ENCODE measurements around the gene MYBPC1.
"Not testable (repeated sequence)": the region's sequence is repeated elsewhere in the genome, so short reads cannot be mapped to it uniquely, and the experiment has no call there.

The MYBPC1 gene

DNA sequence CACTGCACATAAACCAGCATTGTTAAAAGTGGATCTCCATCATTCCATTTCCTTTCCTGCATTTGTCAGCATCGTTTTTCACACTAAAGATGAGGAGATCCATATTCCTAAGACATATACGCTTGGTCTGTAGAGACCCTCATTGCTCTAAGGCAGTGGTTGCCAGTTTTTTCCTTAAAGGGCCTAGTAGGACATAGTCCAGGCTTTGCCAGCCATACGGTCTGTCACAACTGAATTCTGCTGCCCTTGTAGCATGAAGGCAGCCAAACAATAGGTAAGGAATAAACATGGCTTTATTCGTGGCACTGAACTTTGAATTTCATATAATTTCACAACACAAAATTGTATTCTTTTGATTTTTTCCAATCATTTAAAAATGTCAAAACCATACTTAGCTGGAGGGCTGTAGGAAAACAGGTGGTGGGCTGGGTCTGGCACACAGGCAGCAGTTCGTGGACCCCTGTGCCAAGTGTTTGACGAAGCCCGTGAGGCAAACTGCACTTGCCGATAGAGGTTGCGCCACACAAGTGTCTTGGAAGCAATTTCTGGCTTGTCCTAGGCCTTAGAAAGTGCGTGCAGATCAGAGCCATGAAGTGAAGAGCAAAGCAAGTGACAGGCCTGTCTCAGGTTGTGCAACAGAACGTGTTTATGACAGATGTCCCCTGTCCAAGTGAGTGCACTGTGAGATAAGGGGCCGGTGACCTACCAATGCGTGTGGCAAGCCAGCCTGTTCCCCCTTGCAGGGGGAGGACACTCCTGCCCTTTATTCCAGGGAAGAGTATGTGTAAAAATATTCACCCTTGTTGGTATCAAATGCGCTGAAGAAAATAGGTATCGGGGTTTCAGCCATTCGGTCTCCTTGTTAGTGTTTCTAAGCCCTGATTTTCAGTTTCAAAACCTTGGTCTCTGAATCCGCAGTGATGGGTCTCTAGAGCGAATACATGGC lies 101.8 kb downstream of the MYBPC1 start:
- no peak for DNase-seq

DNA sequence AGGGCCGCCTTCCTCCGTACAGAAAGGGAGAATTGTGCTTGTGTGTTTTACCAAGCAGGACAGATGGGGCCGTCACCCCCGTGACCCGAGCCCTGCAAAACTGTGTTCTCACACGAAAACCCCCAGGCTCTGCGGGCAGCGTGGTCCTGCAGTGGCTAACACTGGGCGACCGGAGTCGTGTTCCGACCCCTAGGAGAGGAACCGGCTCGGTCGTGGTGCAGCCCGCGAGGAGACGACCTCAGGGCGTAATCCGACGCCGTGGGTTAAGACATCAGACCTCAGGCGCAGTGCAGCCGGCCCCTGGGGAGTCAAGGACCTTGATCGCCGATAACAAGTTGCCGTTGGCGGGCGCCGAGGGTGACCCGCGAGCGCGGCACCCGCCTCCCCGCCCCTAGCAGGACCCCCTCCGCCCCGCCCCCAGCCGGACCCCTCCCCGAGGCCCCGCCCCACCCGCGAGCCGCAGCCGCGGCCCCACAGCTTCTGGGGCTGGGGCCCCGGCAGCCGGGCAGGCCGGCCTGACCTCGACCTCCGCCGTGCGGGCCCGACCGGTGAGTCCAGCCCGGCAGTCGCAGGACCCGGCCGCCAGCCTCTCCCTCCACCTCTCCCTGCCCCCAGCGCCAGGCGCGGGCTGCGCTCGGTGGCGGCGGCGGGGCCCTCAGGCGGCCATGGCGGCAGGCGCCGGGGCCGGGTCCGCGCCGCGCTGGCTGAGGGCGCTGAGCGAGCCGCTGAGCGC lies 102.6 kb downstream of the MYBPC1 start, which contains the start of gene CHPT1:
TSS of gene CHPT1 (plus strand) at position 444 of the 733 bp plus-strand sequence. CDS start at position 666, 222 bp downstream.
- peak; percentile 46 for DNase-seq

DNA sequence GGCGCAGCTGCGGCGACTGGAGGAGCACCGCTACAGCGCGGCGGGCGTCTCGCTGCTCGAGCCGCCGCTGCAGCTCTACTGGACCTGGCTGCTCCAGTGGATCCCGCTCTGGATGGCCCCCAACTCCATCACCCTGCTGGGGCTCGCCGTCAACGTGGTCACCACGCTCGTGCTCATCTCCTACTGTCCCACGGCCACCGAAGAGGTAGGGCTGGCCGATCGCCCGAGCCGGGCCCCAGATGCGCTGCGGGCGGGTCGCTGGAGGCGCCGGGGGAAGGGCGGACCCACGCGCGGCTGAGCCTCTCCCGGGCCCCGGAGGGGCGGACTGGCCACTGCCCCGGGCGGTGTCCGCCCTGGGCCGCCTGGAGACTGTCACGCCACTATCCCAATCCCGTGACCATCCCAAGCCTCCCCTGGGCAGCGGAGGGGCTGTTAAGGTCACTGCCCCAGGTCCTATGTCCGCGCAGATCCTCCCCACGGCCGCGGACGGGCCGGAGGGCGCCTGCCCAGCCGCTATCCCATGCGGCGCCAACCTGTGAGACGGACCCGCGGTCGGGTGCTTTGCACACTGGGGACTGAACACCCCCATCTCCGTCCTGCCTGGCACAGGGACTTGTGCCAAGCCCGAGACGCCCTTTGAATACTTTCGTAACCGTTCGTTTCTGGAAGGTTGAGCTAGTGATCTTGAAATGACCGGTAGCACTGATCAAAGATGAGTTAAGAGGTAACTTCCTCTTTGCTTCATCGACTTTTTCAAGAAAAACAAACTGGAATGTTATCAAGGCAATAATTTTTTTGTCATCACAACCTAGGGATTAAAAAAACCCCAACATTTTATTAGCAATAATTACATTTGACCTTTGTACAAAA lies 103.4 kb downstream of the MYBPC1 start:
- peak; percentile 25 for DNase-seq

DNA sequence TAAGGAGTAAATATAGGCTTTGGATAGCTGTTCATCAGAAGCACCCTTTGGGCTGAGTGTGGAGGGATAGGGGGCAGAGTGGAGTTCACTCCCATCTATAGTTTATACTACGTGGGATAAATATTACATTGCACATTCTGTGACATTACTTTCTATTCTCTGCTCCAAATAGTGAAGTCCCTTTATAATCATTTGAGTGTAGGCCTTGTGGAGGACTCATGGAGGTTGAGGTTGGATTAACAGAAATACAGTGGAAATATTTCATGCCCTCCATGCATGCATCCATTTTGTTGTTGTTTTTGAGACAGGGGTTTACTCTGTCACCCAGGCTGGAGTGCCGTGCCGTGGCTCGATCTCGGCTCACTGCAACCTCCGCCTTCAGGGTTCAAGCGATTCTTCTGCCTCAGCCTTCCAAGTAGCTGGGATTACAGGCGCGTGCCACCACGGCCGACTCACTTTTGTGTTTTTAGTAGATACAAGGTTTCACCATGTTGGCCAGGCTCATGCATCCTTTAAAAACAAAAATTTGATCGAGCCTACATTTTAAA lies 104.1 kb downstream of the MYBPC1 start:
- no peak for DNase-seq

DNA sequence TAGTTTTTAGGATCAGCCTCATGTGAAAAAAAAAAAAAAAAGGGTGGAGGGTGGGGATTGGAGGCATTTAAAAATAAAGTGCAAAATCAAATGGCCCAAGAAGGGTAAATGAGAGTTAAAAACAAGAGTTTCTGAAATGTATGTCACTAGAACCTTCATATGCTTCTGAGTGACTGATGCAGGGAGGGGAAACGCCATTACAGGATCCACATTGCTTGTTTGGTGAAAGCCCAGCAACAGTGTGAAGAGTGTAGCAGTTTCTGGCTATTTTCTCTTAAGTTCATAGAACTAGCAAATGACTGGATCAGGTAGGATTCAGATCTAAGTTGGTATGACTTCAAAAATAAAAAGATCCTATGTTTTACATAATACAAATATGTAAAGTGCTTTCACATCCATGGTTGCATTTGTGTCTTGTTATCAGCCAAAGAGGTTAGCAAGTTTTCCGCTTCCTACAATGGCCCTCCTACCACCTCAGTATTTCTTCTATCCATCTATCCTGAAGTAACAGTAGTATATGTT lies 105.6 kb downstream of the MYBPC1 start:
- no peak for DNase-seq

DNA sequence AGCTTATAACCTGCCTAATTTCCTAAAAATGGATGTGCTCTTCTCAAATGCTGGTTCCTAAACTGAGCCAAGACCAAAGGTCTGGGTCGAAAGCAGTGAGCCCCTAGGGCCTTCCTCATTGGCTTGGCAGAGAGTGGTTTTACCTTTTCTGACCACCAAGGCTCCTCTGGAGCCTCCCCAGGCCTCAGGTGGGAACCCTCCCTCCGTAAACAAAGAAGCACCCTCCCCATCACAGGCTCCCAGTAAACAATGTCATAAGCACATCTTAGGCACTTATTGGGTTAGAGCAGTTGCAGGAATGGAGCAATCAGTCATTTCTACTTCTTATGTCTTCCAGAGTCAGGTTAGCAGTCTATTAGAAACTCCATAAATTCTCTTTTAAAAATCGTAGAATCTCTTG lies 108.7 kb downstream of the MYBPC1 start:
- DNase-seq: no peak

DNA sequence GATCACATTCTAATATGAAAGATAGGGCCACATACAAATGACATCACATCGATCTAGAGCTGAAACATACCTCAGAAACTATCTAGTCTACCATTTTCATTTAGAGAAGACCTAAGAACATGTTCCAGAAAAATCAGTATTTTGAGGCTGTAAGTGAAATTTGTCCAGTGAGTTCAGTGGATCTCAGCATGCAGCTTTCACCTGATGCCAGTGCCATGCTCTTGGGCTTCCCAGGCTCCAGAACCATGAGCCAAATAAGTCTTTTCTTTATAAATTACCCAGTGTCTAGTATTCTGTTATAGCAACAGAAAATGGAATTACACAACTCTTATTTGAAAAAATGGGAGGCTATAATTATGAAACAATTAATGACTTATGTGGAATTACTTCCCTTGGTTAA lies 111.6 kb downstream of the MYBPC1 start:
- DNase-seq: no peak

DNA sequence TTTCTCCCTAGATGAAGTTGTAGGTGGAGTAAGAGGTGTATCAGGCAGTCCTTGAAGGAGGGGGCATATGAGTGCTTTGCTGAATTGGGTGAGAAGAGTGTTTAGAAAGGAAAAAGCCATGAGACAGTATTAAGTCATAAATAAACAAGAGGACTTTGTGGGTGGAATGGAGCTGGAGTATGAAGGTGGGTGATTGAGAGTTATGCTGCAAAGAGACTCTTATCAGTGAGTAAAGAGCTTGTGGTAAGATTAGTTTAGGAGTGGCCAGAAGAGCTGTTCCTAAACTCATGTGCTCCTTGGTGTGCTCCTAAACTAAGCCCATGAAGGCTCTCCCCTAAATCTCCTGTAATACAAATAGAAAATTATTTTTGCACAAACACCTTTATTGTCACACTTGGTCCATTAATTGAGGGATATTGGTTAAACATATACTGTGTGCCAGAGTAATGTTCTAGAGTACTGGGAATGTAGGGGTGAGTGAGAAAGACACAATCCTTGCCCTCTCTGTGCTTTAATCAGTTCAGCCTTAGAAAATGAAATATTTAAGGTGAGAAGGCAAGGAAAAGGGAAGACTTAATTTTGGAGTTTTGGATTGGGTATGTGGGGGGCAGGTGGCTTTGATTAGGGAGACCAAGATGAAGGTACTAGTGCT lies 112.5 kb downstream of the MYBPC1 start:
- no peak for DNase-seq

DNA sequence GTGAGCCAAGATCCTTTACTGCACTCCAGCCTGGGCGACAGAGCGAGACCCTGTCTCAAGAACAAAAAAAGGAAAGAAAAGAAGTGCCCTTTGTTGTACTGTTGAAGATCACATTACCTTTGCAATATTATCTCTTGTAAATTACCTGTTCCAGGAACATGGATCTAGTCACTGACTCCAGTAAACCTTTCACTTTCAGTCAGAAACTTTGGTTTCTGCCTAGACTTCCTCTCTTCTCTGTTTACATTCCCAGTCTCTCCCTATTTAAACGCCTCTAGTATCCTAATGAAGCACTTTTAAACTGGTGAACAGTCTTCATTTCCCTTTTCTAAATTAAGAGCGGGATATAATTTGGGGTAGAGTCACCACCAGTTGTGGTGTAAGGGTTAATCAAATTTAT lies 115.5 kb downstream of the MYBPC1 start:
- no peak for DNase-seq

DNA sequence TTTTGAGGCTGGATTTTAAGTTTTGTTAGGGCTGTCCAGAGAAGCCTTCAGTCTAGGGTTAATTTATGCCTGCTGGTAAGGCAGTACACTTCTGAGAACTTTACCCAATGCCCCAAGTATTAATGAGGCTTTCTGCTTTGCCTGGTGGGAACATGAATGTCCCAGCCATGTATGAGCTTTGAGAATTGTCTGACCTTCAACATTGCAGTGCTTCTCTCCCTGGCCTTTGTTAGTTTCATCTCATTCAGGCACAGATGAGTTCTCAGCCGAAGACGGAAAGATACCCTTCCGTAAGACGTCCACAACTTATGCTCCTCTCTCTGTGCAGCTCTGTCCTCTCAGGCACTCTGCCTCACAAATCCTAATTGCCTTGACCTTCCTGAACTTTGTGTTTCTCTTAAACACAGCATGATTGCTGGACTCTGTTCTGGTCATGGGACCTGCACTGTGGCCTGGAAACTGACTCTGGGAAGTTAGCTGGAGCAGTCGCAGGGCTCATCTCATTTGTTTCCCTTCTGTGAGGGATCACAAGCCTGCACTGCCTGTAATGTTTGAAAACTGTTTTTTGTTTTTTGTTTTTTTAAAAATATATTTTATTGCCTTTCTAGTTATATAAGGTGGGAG lies 118.4 kb downstream of the MYBPC1 start:
- DNase-seq: no peak

DNA sequence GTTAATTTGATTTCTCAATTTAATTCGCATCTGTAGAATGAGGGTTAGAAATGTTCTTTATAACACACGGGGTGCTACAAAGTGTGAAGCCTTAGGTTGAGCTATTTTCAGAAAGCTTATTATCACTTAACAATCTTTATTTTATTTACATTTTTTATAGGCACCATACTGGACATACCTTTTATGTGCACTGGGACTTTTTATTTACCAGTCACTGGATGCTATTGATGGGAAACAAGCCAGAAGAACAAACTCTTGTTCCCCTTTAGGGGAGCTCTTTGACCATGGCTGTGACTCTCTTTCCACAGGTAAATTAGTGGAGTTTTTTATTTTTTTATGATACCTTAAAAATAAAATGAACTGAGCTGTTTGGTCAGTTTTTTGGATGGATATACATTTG lies 119.2 kb downstream of the MYBPC1 start:
- no peak for DNase-seq

DNA sequence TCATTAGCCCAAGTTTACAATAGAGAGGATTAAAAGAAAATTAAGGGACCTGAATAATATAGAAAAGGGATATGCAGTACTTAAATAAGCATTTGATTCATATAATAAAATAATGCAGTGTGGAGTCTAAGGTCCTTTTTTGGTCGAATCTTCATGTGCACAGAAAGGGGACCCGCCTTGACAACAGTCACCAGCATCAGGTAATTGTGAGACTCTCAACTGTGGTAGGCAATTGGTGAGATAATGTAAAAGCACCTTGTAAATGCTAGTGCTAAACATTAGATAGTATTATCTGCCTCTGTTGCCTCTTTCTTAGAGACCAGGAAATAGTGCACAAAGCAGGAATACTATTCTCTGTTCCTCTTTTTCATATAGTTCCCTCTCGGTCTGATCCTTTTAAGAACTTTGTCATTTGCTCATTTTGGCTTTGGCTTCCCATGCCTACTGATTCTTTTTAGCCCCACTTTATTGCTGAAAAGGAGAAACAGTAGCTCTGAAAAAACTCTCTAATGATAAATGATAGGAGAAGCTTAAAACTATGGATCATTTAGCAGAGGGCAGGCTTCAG lies 120.2 kb downstream of the MYBPC1 start:
- no peak for DNase-seq

DNA sequence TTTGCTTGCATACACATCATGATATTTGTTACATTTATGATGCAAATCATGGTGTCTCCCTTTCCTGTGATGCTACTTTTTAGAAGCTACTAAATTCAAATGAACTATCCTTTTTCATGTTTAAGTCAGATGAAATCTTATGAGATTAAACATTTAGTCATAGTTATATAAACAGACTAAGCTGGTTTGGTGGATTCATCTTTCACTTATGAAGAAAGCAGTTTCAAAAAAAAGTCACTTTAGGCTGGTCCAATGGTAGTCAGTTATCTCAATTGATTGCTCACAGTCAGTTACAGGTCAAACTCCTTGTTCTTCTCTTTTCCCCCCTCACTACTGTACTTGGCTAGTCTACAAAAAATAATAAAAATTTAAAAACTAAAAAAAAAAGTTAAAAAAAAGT lies 124.8 kb downstream of the MYBPC1 start:
- DNase-seq: no peak

DNA sequence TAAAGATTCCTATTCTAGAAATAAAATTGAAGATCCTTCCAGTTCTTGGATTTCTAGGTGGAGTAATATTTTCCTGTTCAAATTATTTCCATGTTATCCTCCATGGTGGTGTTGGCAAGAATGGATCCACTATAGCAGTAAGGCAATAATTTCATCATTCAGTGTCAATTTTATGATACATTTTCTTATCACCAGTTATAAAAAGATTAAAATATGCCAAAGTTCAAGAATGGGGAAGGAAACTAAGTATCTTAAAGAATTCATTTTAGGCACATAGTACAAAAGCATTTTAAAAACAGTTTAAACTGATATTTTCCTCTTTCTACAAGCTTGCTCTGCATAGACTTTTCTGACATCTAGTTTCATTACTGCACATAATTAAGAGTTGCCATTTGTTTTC lies 125.3 kb downstream of the MYBPC1 start:
- no peak for DNase-seq

DNA sequence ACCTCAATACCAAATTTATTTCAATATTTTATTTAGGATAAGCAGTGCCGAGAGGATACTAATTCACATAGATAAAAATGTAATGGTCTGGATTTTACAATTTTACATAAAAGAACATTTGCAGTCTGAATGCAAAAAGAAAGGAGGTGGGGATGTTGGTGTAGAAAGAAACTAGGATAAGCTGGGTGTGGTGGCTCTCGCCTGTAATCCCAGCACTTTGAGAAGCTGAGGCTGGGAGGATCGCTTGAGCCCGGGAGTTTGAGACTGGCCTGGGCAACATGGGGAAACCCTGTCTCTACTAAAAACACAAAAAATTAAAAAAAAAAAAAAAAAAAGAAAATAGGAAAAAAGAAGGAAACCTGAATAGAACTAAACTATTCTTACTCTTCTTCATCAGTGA lies 127.6 kb downstream of the MYBPC1 start:
- no peak for DNase-seq

DNA sequence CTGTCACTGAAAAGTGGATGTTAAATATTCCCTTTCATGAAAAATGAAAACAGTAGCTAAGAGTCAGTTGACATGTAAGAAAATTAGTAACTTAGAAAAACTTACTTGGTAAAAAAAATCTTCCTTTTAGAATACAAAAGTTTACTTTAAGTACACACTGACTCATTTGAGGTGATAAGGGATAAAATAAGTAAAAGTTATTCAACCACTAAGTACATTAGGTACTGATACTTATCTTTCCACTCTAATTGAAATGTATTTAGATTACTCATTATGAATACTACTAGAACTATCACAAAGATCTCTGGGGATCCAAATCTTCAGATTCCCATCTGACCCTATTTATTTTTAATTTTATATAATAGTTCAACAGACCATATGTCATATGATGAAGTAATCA lies 132.3 kb downstream of the MYBPC1 start:
- DNase-seq: no peak

DNA sequence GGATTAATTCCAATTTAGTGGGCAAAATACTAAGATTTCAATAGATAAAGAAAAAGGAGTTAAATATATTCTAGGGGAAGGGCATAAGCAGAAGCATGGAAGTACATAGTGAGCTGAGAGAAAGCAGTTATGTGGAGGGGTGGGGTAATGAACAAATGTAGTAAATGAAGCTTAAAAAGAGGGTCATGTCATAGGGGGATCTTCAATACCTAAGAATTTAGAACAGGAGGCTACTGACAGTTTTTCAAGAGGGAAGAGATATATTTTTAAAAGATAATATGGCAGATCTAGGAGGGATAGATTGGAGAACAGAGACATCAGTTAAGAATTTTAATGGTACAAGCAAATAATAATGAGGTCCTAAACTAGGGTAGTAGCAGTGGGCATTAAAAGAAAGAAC lies 135.1 kb downstream of the MYBPC1 start:
- DNase-seq: no peak

DNA sequence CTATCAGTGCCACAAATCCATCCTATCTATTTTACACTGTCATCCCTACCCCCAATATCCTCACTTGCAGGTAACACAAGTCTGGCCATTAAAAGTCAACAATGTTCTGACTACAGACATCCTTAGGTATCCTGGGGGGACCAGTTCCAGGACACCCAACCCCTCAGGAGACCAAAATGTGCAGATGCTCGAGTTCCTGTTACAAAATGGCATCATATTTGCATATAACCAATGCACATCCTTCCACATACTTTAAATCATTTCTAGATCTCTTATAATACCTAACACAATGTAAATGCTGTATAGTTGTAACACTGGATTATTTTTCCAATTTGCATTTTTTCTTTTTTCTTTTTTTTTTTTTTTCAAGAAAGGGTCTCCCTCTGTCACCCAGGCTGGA lies 137.5 kb downstream of the MYBPC1 start:
- DNase-seq: no peak

DNA sequence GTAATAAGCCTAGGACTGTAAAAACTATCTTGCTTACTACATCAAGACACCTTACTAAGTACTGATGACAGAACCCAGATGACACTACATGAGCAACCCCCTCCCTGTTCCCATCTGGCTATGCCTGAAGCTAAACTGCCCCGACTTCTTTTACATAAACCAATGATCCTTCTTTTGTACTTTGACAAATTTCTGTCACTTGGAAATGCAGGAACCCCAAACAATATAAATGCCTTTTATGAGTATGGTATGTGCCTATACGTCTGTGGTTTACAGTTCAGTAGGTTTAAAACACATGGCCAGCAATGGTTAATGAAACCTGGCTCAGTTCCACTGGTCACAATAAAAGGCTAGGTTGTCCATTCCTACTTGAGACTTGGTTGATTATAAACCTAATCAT lies 138.4 kb downstream of the MYBPC1 start:
- no peak for DNase-seq

DNA sequence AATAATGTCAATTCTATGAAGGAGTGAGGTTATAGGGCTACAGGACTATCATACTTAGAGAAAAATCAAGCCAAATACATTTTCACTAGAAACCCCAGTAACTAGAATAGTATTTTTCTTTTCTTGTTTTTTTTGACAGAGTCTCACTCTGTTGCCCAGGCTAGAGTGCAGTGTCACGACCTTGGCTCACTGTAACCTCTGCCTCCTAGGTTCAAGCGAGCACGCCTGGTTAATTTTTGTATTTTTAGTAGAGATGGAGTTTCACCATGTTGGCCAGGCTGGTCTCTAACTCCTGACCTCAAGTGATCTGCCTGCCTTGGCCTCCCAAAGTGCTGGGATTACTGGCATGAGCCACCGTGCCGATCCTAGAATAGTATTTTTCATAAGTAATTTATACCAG lies 139.7 kb downstream of the MYBPC1 start:
- not testable (repeated sequence) for DNase-seq
